HG03103 (cell line): ENCODE measurements around the gene NUP210.

Experiments used
- ATAC-seq: cut with Tn5 transposase; IDR thresholded peaks from one replicate; pipeline ENCODE4 v1.9.1; 2021; ENCODE audit warnings: low read depth; ENCODE audit not compliant: unreplicated experiment

NUP210 gene

GRCh38 chr3:13332158-13332557, 88.0 kb downstream of the NUP210 start:
- ATAC-seq: peak; percentile 84

DNA sequence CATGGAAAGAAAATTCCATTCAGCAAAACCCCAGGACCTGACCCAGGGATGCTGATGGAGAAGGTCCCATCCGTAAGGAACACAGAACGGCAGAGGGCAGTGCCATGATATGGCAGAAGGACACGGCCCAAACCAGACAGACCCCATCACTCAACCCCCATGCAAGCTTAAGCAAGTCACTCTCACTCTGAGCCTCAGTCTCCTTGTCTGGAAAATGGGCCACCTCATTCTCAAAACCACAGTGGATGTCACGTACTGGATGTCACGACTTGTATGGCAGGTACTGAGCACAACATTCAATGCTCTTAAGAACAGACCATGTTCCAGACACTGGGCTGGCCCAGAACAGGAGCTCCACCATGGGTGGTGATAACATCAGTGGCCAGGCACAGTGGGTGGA, 90.4 kb downstream of the NUP210 start:
- ATAC-seq: no peak

- no peak for ATAC-seq
Observed at GRCh38 chr3:13325892-13326443, 94.2 kb downstream of the NUP210 start.

DNA sequence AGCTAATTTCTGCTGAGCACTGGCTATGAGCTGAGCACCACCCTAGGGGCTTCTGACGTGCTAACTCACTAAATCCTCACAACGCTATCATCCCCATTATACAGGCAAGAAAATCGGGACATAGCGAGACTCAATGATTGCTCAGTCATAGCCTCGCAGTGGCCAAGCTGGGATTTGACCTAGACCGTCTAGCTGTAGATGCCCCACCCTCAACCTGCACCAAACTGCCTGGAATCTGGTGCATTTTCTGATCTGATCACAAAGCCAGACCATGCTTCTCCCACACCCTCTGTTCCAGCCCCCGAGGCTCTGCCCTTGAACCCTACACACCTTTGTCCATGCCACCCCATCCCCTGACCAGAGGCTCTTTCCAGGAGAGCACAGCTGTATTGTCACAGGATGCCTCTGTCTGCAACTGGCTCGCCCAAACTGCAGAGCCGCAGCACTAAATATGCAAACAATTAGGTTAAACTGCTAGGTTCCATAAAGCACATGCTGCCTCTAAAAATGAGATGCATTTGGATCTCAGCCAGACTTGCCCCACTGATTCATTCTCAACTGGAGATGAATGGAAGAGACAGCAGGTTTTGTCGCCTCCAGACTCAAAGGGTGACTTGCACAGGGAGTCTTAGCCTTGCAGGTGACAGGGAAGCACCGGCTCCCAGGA, 95.2 kb downstream of the NUP210 start:
- ATAC-seq: peak; percentile 52

GRCh38 chr3:13323822-13324221, 96.3 kb downstream of the NUP210 start:
- ATAC-seq: no peak

DNA sequence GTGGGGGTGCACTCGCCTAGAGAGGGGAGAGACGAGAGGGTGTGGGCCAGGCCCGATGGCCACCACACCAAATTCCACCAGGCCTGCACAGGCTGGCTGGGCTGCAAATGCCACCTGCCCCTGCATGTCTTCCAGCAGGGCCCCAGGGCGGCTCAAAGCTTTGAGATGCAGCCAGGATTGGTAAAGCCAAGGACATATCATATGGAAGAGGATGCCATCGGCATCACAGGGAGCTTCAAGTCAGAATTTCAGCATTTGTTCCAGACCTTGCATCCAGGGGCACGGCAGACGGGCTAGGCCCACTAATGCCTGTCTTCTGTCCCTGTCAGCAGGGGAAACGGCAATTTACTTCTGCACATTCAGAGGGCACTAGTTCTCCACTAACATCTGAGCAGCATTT, 97.8 kb downstream of the NUP210 start:
- ATAC-seq: no peak

DNA sequence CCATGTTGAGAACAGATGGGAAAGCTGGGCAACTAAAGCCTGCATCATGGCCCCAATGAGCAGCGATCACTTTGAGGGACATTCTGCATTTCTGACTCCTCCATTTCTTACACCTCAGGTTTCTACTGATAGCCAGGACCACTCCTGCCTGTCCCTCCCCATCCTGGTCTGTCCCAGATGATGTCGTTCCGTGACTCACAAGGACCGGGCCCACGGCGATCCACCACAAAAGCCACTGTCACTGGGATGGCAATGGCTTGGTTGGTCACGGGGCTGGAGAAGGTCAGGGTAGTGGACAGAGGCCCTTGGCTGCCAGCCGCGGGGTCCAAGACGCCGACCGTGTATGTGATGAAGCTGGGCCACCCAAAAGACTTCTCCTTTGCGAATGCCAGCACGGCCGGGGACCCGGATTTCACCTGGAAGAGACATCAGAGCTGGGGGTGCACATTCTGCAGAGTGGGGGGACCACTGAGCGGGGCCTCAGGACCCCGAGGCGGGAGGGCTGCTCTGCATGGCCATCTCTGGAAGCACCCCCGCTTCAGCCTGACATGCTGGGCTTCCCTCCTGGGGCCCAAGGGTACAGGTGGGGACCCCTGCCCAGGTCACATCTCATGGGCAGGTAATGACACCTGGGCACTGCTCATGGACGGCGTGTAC, 100.4 kb downstream of the NUP210 start:
- no peak for ATAC-seq

GRCh38 chr3:13318626-13319470, 101.3 kb downstream of the NUP210 start:
- no peak for ATAC-seq

- ATAC-seq: no peak
Observed at GRCh38 chr3:13317596-13318320, 102.4 kb downstream of the NUP210 start.

DNA sequence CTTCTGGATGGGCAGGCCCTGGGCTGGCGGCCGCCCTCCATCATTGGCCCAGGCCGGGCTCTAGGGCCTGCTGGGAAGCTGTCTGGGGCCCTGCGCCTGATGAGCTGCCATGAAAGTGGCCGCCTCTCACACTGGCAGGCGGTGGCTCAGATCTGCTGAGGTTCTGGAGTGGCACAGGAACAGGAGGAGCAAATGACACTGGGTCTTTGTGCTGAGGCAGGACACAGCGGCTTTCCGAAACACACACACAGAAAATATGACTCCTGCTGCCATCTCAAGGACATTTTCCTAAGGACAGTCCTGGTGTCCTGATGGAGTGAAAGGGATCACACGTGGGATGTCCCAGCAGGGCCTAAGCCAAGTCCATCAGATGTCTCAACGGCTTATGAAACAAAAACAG, 103.5 kb downstream of the NUP210 start:
- ATAC-seq: no peak

- ATAC-seq: no peak
Observed at GRCh38 chr3:13314877-13315276, 105.2 kb downstream of the NUP210 start.

DNA sequence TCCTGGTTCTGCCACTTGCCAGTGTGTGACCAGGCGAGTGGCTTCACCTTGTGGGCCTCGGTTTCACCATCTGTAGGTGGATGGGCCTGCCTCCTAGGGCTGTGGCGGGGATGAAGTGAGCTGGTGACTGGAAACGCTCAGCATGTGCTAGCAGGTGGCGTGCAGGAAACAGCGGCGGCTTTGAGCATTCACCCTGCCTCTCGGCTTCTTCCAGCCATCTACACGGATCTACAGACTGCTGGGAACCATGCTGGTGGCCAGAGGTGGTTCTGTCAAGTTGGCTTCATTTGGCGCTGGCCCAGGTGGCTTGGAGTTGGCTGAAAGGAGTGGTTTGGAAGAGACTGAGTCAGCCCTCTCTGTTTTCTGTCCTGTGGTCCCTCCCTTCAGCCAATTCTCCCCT, 106.3 kb downstream of the NUP210 start:
- ATAC-seq: no peak

DNA sequence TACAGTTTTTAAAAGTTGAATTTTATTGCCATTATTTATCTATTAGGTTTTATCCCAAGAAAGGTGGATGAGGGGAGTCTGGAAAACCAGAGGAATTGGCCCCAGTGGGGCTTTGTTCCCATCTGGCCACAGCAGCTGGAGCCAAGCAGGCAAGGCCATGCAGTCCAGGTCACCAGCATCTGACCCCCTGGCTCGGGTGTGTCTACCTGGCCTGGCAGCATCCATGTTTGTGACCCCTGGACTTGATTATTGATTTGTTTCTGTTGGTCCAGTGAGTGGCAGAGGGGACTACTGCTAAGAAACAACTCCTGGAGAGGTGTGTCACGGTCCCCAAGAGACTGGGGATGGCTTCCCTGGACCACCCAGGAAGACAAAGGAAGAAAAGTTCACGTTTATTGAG, 111.1 kb downstream of the NUP210 start:
- ATAC-seq: no peak

DNA sequence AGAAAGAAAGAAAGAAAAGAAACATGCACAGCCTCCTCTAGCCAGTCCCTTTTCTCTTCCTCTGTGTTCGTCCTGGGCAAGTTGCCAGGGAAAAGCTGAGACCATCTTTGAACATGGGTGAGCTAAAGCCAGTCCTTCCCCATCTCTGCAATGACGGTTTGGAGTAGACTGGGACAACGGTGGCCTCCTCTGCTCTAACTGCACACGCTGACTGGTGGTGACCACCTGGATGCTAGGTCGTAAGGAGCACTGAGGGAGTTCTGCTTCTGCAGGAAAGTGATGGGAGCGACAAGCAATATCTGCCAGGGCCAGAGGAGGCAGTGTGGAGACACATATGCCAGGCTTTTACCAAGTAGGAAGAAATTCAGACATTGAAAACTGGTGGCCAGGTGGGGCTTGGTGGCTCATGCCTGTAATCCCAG, 111.7 kb downstream of the NUP210 start:
- no peak for ATAC-seq

DNA sequence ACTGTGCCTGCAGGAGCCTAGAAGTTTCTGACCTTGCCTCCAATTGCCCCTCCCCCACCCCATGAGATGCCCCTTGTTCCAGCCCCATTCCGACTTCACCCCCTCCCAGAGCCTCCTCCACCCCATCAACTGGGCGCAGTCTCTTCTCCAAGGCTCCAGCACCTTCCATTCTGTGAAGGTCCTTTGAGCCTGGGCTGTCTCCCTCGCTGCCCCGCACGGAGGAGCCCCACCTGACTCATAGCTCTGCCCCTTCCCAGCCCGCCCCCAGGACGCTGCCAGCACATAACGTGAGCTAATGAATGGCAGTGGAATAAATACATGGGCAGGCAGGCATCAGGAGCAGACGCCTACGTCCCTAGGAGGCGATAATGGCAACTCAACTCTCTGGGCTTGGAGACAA, 113.1 kb downstream of the NUP210 start:
- no peak for ATAC-seq

GRCh38 chr3:13305623-13306022, 114.5 kb downstream of the NUP210 start:
- no peak for ATAC-seq

GRCh38 chr3:13303410-13303809, 116.7 kb downstream of the NUP210 start:
- ATAC-seq: no peak

- ATAC-seq: no peak
Observed at GRCh38 chr3:13301286-13301987, 118.7 kb downstream of the NUP210 start.

DNA sequence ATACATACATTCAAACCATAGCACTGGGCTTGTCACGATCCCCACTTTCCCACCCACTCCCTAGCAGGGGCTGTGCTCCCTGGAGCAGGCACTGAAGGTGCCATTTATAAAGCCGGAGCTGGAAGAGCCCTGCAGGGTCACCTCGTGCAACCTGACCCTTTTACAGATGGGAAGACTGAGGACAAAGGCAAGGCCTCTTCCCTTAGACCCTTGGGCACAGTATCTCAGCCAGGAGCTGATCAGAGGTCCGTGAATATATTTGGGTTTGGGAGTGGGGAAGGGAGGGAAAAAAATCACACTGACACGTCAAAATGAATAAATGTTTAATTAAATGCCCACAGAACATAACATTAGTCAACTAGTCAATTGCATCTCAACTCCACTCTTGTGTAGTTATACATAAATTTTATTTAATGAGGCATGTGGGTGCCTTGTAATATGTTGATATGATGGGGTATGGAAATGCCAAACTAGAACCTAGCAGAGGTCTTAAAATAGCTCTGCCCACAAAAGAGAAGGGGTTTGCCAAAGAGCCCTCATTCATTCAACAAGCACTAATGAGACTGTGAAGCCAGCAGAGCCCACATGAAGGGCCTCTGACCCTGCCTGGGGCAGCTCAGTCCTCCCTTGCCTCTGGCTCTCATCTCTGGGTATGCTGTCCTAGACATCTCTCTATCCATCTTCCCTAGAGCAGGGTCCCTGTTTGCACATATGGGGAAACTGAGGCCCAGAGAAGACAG, 119.4 kb downstream of the NUP210 start:
- ATAC-seq: no peak
